ENCODE data around the gene NAALADL2. TPM values are rescaled to one million over a fixed set of nuclear protein-coding genes. Genes with fewer than 3 reads are reported as not detected.

NAALADL2 gene
- total and polyA plus RNA-seq, 4 donors = 0.28 to 4.6 (median 3.1) TPM

- no peaks in the 10 kb centered on the region for H3K27me3 ChIP-seq (ENCODE audit: control insufficient read depth in 4 of 4, insufficient read depth in 4 of 4, low read length in 3 of 4)
- no peak for DNase-seq (ENCODE audit: low spot score)
- no peak overlapping the region for H3K9ac ChIP-seq (ENCODE audit: low read depth in 1 of 2, low read length in 2 of 2)
- H3K4me3 ChIP-seq (ENCODE audit: low read depth in 1 of 3, low read length in 3 of 3) = no peak overlapping the region
- H3K9me3 ChIP-seq (ENCODE audit: control insufficient read depth in 4 of 4, low read length in 3 of 4) = no peaks in the 10 kb centered on the region
- TF ChIP-seq TAF1 (conservative IDR thresholded peaks at IDR 0.05) (no peak), MAX (IDR thresholded peaks at IDR 0.05) (no peak), RXRA (IDR thresholded peaks at IDR 0.05) (no peak), EGR1 (IDR thresholded peaks at IDR 0.05; ENCODE audit: low read depth in 2 of 2) (no peak), NR2F2 (IDR thresholded peaks at IDR 0.05) (no peak), CTCF (IDR thresholded peaks at IDR 0.05; ENCODE audit: low read depth, low read length, missing input control) (no peak), ATF3 (IDR thresholded peaks at IDR 0.05) (no peak), FOXA1 (IDR thresholded peaks at IDR 0.05) (no peak), YY1 (IDR thresholded peaks at IDR 0.05) (no peak), HNF4G (IDR thresholded peaks at IDR 0.05) (no peak)
- H3K27ac ChIP-seq (ENCODE audit: low read depth in 1 of 2, low read length in 2 of 2) = no peak overlapping the region
- no peaks in the 10 kb centered on the region for H3K4me1 ChIP-seq (ENCODE audit: control insufficient read depth in 4 of 4, insufficient read depth in 4 of 4, low read length in 3 of 4)
- no peaks in the 10 kb centered on the region for H3K36me3 ChIP-seq (ENCODE audit: control insufficient read depth in 4 of 4, insufficient read depth in 3 of 4, low read depth in 1 of 4, low read length in 3 of 4)
- 91% methylated on average over 6 of the region's 6 CpGs for WGBS
These were observed 414.9 kb downstream of the NAALADL2 start for GRCh38 chr3:175274056-175274455.

GRCh38 chr3:175274474-175275218, 415.5 kb downstream of the NAALADL2 start:
- Histone ChIP-seq H3K36me3 (ENCODE audit: control insufficient read depth in 4 of 4, insufficient read depth in 3 of 4, low read depth in 1 of 4, low read length in 3 of 4) (no peaks in the 10 kb centered on the region), H3K4me1 (ENCODE audit: control insufficient read depth in 4 of 4, insufficient read depth in 4 of 4, low read length in 3 of 4) (no peaks in the 10 kb centered on the region), H3K4me3 (ENCODE audit: low read depth in 1 of 3, low read length in 3 of 3) (no peak overlapping the region), H3K27me3 (ENCODE audit: control insufficient read depth in 4 of 4, insufficient read depth in 4 of 4, low read length in 3 of 4) (no peaks in the 10 kb centered on the region), H3K27ac (ENCODE audit: low read depth in 1 of 2, low read length in 2 of 2) (no peak overlapping the region), H3K9ac (ENCODE audit: low read depth in 1 of 2, low read length in 2 of 2) (no peak overlapping the region), H3K9me3 (ENCODE audit: control insufficient read depth in 4 of 4, low read length in 3 of 4) (no peaks in the 10 kb centered on the region)
- no peak for DNase-seq (ENCODE audit: low spot score)
- WGBS = 46% methylated on average over 1 of the region's 1 CpG
- TF ChIP-seq EGR1 (IDR thresholded peaks at IDR 0.05; ENCODE audit: low read depth in 2 of 2) = no peak
- no peak for TF ChIP-seq CTCF (IDR thresholded peaks at IDR 0.05; ENCODE audit: low read depth, low read length, missing input control)
- TF ChIP-seq YY1 (IDR thresholded peaks at IDR 0.05) = no peak
- no peak for TF ChIP-seq JUND (IDR thresholded peaks at IDR 0.05)
- no peak for TF ChIP-seq HNF4A (conservative IDR thresholded peaks at IDR 0.05)
- no peak for TF ChIP-seq GABPA (IDR thresholded peaks at IDR 0.05 in 1 of 2, conservative IDR thresholded peaks at IDR 0.05 in 1 of 2)
- no peak for TF ChIP-seq RAD21 (IDR thresholded peaks at IDR 0.05)
- no peak for TF ChIP-seq REST (IDR thresholded peaks at IDR 0.05)
- no peak for TF ChIP-seq MAX (IDR thresholded peaks at IDR 0.05)
- no peak for TF ChIP-seq FOXA1 (IDR thresholded peaks at IDR 0.05)

Measured in liver (tissue), 9 donors.